Activated T-cell treated with anti-CD3 and anti-CD28 coated beads for 1 hour (primary cell): ENCODE results near the gene CFAP141.

Experiments
- DNase-seq: peaks from one replicate; pipeline ENCODE4 v3.0.0-alpha.2; 2020; ENCODE audit warnings: low read depth

Gene CFAP141

GRCh38 chr1:154171223-154171583 is 34.9 kb downstream of the CFAP141 start:
- DNase-seq: no peak

GRCh38 chr1:154170547-154171222 is 35.4 kb downstream of the CFAP141 start:
- no peak for DNase-seq

- DNase-seq: no peak
These were observed 38.7 kb downstream of the CFAP141 start for GRCh38 chr1:154167461-154167860.

GRCh38 chr1:154166207-154166606 is 39.9 kb downstream of the CFAP141 start:
- DNase-seq: no peak

- DNase-seq: no peak
These were observed 46.6 kb downstream of the CFAP141 start for GRCh38 chr1:154159554-154159953.

GRCh38 chr1:154158307-154159125 is 47.6 kb downstream of the CFAP141 start:
- DNase-seq: no peak

GRCh38 chr1:154157520-154158306 is 48.4 kb downstream of the CFAP141 start:
- DNase-seq: peak; percentile 46

GRCh38 chr1:154155251-154155650 is 50.9 kb downstream of the CFAP141 start:
- DNase-seq: no peak

GRCh38 chr1:154154534-154155191 is 51.5 kb downstream of the CFAP141 start, which contains the start of gene NUP210L:
Gene NUP210L (minus strand): TSS chr1:154155073.
- no peak for DNase-seq

- no peak for DNase-seq
These were observed 52.1 kb downstream of the CFAP141 start for GRCh38 chr1:154154053-154154452.

GRCh38 chr1:154151311-154151710 is 54.8 kb downstream of the CFAP141 start:
- DNase-seq: no peak
